ENCODE results near the gene FAM200C. TPM values are rescaled to one million over a fixed set of nuclear protein-coding genes. Genes with fewer than 3 reads are reported as not detected.

Gene FAM200C
- total and polyA plus RNA-seq, 9 of the 15 experiments (the other 6 are each of a cell fraction or from before 2014, with no cell fraction given) = 1.3 to 7.0 (median 1.8) TPM

GRCh38 chr5:160347448-160347847 is 52.4 kb downstream of the FAM200C start:
- DNase-seq (ENCODE audit: extremely low read depth in 1 of 4, low spot score in 3 of 4) = no peak
- intact Hi-C loops (cut with micrococcal nuclease) (no loop called here), in situ Hi-C loops (cut with MboI) (loop anchor here (5.0 to 10.0 kb wide), 2 partner anchors 150 to 323 kb away; no protein-coding TSS in a partner anchor)
- Histone ChIP-seq H3K4me1 (replicated peaks in 1 of 2; ENCODE audit: control insufficient read depth in 2 of 2, insufficient read depth in 2 of 2, low read length in 2 of 2) (peaks cover 7 to 13% of the 10 kb centered on the region in 2 experiments; a peak in 4 of 5 replicates), H3K9me1 (ENCODE audit: control insufficient read depth, insufficient read depth, low read length) (no peaks in the 10 kb centered on the region), H3K9ac (ENCODE audit: insufficient read depth in 1 of 2, low read depth in 2 of 2, low read length in 2 of 2) (no peak overlapping the region), H4K20me1 (replicated peaks; ENCODE audit: control insufficient read depth, insufficient read depth, low read length) (no peaks in the 10 kb centered on the region), H3K9me3 (replicated peaks; ENCODE audit: control insufficient read depth, insufficient read depth, low read depth, low read length) (no peaks in the 10 kb centered on the region), H3K79me2 (ENCODE audit: control insufficient read depth, insufficient read depth, low read length) (no peaks in the 10 kb centered on the region), H3K36me3 (ENCODE audit: control insufficient read depth, insufficient read depth, low read length) (no peaks in the 10 kb centered on the region), H3K4me3 (no peak overlapping the region), H3K27ac (ENCODE audit: extremely low read depth, low read depth, low read length) (no peak overlapping the region), H3K4me2 (ENCODE audit: insufficient read depth, low read length) (no peak overlapping the region), H2AFZ (ENCODE audit: low read depth, low read length) (no peak overlapping the region), H3K27me3 (ENCODE audit: control insufficient read depth in 2 of 2, insufficient read depth in 2 of 2, low read length in 2 of 2) (peaks cover 0 to 20% of the 10 kb centered on the region in 2 experiments; a peak in 2 of 5 replicates)
- no peak for FAIRE-seq
- ATAC-seq = no peak
- CTCF ChIA-PET (ENCODE audit: low intra/inter-chr PET ratio) = no interaction called here
- BruUV-seq (replicated peaks) = no TSS peak
- WGBS (ENCODE audit: insufficient coverage, low coverage, missing lambda C conversion rate) = 7% methylated on average over 6 of the region's 6 CpGs
- POLR2A ChIA-PET = no interaction called here
- no peak for TF ChIP-seq POLR2G (IDR thresholded peaks at IDR 0.05; ENCODE audit: low read depth, low read length)
- no peak for TF ChIP-seq HMGXB4 (CRISPR knock-in tag; IDR thresholded peaks at IDR 0.05)
- TF ChIP-seq TCF7 (IDR thresholded peaks at IDR 0.05; ENCODE audit: borderline replicate concordance) = no peak
- no peak for TF ChIP-seq DEAF1 (CRISPR knock-in tag; IDR thresholded peaks at IDR 0.05)
- TF ChIP-seq ZFP30 (CRISPR knock-in tag; IDR thresholded peaks at IDR 0.05; ENCODE audit: borderline replicate concordance) = no peak
- no peak for TF ChIP-seq HEY1 (CRISPR knock-in tag; IDR thresholded peaks at IDR 0.05; ENCODE audit: borderline replicate concordance)
- TF ChIP-seq ZNF778 (CRISPR knock-in tag; IDR thresholded peaks at IDR 0.05) = no peak
- TF ChIP-seq, protein P1, sequence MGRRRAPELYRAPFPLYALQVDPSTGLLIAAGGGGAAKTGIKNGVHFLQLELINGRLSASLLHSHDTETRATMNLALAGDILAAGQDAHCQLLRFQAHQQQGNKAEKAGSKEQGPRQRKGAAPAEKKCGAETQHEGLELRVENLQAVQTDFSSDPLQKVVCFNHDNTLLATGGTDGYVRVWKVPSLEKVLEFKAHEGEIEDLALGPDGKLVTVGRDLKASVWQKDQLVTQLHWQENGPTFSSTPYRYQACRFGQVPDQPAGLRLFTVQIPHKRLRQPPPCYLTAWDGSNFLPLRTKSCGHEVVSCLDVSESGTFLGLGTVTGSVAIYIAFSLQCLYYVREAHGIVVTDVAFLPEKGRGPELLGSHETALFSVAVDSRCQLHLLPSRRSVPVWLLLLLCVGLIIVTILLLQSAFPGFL (CRISPR knock-in tag; IDR thresholded peaks at IDR 0.05) = no peak
- TF ChIP-seq ZNF212 (CRISPR knock-in tag; IDR thresholded peaks at IDR 0.05) = no peak
- no peak for TF ChIP-seq GTF2E2 (tag; IDR thresholded peaks at IDR 0.05)
- no peak for TF ChIP-seq NR4A1 (CRISPR knock-in tag; IDR thresholded peaks at IDR 0.05)
- TF ChIP-seq NR4A1 (tag; IDR thresholded peaks at IDR 0.05) = no peak
- no peak for TF ChIP-seq MAZ (CRISPR knock-in tag; conservative IDR thresholded peaks at IDR 0.05 in 1 of 2, IDR thresholded peaks at IDR 0.05 in 1 of 2)
- no peak for TF ChIP-seq LCOR (CRISPR knock-in tag; IDR thresholded peaks at IDR 0.05)
- TF ChIP-seq HNRNPLL (IDR thresholded peaks at IDR 0.05; ENCODE audit: low read depth, low read length, poor library complexity, severe bottlenecking) = no peak

Data from K562 (cell line).